CD4-positive, alpha-beta T cell treated with Interleukin-1 beta for 1 hour (primary cell): ENCODE data around the gene TBX5.

Experiments used
- DNase-seq, 2 donors: peaks; one replicate each; pipeline ENCODE4 v3.0.0-alpha.2; 2020 to 2022

The TBX5 gene

DNA sequence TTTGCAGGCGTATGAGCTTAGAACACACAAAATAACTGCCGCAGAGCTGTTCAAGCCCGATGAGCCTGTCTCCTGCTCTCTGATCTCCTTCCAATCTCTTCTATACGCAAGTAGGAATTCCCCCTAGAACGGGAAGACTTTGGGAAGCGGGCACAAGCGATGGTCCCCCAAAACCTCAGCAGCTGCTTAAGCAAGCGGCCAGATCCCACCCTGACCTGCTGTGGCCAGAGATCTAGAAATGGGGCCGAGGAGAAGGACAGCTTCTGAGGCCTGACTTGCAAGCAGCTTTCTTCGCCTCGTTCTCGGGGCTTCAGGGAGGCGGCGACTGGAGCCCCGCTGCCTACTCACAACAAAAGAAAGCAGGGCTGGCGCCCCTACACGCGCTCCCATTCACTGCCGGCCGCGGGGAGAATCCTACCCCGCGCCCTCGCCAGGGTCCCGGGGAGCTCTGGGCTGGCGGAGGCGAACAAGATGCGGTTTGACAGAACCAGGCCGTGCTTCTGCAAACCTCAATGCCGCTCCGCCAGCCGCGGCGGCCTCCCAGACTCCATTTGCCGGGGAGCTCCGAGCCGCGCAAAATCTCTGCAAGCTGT lies 922 bp downstream of the TBX5 start:
- DNase-seq, result no peak

DNA sequence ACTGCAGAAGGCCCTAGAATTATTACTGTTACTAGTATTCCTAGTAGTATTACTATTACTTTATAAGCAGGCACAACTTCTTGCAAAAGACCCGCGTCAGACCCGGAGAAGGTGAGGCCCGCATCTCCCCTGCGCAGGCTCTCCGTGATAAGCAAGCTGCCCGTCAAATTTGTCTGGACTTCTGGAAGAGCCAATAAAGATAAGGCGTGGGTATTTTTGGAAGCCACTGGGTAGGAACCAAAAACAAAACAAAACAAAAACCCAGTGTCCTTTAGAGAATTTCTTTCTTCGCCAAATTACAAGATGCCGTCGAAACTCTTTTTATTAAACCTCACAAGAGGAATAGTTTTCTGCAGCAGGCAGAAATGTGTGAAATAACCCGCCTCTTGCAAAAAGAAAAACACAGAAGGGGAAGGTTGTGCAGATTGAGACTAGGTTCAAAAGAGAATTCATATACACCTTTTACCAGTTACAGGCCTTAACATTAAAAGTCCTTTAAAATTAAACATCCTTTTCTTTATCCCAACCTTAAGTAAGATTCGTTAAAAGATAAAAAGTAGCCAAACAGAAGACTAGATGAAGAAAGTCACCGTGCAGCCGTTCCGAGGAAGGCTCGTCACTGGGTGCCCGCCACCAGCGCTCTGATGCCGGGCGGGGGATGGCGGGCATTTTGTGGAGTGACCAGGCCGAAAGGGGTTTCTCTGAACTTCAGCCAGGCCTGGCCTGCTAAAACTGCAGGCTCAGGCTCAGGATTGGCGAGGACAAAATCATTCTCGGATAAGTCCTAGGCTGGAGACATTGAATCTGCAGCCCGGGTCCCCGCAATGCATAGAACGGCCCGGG lies 1.6 kb downstream of the TBX5 start:
- no peak for DNase-seq

DNA sequence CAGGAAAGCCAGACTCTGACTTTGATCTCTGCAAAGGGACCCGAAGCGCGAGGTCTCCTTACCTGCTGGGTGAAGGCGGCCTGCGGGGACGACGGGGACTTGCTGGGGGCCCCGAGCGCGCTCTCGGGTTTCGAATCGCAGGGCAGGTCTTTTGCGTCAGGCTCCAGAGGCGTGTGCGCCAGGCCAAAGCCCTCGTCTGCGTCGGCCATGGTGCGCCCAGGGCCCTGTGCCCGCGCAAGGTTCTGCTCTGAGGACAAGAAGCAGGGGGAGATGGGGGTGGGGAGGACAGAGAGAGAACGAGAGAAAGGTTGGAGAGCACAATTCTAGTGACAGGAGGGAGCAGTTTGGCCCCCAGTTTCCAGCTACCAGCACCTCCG lies 2.3 kb downstream of the TBX5 start:
- DNase-seq, result no peak

DNA sequence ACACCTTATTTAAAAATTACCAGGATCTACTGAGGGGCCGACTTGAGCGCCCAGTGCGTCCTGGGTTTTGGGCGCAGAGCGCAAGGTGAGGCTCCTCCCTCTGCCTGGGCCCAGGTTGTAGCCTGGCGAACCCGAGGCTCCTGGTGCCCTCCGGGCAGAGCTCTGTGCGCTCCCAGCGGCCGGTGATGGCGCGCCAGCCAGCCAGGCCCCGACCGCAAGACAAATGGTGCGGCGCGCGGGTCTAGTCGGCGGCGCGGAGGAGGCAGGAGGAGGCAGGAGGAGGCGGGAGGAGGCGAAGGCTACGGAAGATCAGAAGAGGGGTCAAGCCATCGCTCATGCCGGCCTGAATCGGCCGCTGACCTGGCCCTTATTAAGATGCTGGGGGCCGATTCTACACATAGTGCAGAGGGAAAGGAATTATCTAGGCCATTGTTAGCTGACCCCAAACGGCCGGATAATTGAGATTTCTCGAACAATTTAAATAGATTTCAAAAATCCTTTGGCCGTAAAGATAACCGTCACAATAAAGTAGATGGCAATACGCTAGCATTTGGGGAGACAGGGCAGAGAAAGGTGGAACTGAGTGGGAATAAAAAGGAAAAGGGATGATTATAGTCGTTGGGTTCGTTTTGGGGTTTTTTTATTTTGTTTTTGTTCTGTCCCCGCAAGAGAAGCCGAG lies 2.8 kb downstream of the TBX5 start:
- DNase-seq, result no peak

DNA sequence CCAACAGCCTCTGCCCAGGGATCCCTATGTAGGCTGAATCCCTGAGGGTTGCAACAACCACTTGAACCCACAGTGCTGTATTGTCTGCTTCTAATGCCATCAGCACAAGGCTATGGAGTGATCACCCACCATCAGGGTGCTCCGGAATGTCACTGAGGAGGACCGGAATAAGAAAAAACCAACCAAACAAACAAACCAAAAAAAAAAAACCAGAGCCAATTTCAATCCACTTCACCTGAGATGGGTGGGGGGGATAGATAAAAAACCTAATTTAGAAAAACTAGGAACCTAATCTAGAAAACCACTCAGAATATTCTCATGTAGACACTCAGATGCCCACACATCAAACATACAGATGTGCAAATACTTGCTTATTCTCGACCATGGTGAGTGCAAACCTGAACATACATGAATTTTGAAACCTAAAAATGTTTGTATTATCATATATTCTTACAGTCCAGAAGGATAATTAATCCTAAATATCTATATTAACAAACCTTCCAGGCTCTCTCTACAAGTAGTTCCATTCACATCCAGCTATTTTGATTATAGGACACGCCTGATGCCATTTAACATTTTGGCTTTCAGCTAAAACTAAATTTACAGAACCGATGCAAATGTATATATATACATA lies 3.7 kb downstream of the TBX5 start:
- no peak for DNase-seq

DNA sequence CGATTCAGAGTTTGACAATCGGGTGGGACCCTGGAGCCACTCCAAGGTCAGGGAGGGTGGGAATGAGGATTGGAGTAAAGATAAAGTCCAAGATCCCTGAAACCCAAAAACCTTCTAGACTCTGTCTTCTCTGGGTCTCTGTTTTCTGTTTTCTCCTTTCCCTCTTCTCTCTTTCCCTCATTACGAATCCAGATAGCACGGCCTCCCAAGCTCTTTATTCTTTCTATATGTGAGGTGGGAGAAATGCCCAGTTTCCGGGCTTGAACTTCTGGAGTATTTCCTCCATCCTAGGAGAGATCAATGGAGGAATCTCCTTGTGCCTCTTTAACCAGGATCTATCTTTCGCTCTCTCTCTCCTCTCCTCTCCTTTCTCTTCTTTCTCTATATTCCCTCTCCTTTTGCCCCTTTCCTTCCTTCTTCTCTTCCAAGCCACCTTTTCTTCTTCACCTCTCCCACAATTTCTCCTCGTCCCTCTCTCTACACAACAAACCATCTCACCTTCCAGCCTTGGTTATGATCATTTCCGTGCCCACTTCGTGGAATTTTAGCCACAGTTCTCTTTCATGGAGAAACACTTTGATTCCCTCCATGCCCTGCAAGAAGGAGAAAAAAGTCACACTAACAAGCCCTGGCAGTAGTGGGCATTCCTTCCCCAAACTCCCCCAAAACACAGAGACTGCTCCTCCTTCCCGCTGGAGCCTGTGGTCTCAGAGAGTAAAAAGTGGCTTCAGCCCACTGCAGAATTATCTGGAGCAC lies 4.4 kb downstream of the TBX5 start:
- DNase-seq, result no peak

DNA sequence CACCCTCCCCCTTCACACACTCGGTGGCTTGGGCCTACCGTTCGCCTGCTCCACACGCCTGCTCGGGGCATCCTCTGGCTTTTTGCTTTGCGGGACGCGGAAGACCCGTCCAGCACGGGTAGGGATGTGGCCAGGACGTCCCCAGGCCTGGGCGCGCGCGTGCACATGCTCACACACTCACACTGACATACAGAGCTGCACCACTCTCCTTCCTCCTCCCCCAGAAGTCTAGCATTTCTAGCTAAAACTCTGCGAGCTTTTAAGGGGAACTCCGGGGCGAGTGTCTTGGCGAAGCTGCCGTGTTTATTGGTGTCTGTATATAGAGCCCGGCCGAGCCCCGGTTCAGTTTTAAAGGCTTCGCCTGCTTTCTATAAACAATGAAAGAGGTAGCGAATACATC lies 5.0 kb downstream of the TBX5 start:
- no peak for DNase-seq

DNA sequence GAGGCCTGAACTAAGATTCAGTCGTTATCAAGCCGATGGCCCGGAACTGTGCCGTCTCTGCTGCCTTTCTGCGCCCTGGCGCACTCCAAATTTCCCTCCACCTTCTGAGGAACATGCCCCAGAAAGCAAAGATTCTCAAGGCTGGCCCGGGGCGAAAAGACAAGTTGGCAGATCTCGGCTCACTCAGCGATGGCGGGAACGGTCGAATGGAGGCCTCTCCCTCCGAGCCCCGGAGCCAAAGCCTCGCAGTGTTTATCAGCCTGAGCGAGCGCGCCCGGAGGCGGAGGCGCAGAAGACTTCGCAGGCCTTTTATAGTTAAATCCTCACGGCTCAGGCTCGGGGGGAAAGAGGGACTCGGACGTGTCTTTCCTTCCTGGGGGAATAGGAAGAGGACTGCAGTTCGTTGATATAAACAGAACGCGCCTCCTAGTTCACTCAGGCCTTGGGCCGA lies 5.6 kb downstream of the TBX5 start:
- no peak for DNase-seq

DNA sequence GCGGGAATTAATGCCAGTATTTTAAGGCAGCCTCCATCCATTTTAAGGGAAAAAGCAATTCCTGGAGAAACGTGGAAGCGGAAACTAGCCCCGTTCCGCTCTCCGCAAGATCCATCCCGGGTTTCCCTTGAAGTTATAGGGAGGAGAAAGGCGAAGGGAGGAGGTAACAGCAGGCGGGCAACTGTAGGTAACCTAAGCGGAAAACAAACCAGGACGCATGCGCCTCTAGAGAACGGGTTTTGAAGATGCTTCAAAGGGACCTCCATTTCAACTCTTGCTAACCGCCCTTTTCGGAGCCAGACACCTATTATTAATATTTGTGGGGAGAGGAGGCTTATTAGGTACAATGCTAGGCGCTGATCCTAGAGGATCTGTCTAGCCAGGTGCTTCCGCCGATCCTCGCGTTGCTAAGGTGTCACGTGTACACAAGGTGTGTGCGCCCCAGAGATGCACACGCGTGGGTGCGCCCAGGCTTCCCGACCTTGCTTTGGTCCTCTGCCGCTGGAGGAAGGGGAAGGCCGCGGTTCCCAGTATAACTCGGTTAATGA lies 6.2 kb downstream of the TBX5 start:
- DNase-seq, result no peak

DNA sequence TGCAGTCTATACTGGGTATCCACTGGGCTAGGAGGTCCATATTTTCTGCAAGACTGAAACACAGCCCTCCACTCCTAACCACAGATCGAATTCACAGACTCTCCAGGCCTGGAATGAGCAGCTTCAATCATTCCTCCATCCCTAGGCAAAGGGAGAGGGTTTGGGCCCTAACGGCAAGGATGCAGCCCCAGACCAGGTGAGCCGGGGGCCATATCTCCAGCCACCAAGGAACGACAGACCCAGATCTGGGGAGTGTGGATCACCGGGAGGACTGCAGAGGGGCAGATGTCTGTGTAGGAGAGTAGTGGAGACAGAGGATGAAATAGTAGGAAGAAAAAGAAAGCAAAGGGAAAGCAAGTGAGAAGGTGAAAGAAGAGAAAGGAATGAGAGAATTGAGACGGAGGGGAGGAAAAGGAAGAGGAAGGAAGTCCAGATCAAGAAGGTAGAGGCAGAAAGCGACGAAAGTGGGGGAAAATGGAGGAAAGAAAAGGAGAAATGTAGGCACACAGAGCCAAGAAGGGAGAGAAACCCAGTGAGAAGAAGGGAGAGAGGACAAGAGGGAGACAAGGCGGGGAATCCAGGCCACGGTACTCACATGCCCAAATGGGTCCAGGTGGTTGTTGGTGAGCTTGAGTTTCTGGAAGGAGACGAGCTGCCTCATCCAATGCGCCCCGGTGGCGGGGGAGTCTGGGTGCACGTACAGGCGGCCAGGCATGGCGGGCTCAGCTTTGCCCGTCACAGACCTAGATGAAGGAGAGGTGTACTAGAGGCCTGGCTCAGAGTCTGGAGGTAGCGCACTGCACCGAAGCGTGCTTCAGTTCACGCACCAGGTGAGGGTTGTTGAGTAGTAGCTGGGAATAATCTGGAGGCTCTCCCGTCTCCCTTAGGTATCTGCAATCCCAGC lies 7.7 kb downstream of the TBX5 start:
- no peak for DNase-seq

DNA sequence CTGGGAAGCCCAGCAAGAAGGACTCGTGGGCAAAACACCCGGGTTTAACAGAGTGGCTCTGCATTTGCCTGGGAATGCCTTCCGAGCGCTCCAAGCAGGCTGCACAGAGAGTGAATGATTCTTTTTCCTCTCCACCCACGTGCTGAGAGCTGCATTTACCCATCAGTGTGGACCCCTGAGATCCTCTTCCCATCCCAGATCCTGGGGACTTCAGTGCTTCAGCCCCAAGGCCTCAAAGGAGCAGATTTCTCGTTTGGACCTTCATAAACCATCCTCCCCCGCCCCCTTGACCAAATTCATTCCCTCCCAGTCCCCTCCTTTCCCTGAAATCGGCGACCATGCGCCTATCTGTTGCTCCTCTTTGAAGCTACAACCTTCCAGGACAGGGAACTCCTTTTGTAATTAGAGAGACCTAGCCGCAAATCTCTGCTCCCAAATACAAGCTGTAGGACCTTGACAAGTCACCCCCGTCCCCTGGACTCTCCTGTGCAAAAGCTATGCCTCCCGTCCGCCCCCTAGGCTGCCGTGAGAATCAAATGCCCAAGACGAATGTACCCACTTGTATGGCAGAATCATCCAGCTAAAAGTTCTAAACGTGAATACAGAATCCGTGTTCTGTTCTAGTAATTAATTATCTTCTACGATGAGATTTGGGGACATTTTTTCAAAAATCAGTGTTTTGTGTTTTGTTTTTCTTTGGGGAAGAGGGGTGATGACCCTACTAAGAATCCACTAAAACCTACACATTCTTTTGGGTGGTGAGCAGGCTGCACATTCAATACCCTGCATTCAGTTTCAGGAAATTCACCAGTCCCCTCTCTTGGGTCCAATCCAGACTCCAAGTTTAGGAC lies 8.8 kb downstream of the TBX5 start:
- DNase-seq, result no peak

DNA sequence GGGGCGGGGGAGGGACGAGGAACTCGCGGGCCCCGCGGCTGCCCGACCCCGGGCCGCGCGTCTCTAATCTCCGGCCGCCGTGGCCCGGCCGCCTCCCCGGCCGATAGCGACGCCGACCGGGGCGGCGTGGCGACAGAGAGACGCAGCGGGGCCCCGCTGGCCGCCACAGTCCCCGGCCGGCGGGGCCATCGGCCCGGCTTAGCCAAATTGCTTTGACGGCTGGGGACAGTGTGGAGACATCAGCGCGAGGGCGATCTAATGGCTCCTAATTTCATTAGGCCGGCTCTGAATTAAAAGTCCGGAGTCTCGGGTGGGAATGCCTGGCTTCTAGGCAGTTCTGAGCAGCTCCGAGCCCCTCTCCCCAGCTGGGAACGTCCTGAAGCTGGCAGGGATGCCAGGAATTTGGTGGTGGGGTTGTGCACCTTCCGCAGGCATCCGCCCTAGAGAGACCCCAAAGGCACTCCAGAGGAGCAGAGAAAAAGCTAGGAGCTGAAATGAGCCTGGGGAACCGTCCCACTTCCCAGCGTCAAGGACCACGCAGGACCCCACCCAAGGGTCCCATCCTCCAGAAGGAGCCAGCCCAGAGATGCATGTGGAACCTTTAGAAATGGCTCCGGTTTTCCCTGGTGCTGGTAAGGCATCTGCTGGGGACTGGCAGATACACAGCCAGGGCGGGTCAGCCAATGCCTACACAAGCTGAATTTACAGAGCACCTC lies 9.6 kb downstream of the TBX5 start:
- no peak for DNase-seq

DNA sequence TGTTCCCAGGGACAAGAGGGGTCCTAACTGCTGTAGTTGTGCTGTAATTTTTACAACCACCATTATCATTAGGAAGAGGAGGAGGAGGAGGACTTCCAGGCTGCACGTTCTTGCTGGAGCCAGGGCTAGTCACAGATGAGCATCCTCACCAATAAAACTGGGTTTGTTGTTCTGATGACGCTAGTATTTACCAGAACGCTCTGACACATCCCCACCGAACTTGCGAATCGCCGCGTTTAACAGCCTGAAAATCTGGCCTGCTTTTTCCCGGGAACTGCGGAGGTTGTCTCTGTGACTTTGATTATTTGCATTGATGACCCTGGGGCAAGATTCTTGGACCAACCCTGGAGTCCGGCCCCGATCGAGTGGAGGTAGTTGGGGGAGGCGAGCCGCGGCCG lies 10.2 kb downstream of the TBX5 start:
- no peak for DNase-seq

DNA sequence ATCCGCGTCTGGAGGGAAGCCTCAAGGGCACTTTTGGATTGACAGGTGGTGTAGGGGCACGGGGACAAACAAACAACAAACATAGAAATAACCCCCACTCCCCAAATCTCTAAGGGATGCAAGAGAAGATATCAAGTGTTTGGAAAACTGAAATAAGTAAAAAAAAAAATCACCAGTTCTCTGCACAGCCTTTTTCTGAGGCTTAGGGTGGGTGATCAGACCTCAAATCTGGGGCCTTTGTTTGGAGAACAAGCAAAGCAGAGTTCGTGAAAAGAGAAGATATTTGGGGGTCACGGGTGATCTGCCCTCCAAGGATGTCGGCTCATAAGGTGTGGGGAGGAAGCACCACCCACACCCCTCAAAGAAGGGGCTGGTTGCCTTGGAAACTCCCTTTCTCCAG lies 10.7 kb downstream of the TBX5 start:
- DNase-seq, result no peak

DNA sequence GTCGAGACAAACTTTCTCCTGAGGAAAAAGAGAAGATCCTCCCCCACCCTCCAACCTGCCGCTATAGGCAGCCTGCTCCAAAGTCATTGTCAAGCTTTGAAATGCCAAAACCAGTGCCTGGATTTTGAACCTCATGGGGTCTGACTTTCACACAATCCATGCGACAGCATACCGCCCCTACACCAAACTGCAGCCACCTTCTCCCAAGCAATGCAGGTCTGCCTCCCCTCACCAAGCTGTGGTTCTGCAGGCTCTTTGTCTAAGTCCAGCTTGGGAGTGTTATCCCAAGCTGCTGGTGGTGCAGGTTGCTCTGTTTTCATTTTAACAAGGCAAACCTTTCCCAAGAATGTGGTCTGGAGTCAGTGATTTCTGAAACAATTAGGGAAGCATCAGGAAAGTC lies 12.4 kb downstream of the TBX5 start:
- DNase-seq, result no peak

DNA sequence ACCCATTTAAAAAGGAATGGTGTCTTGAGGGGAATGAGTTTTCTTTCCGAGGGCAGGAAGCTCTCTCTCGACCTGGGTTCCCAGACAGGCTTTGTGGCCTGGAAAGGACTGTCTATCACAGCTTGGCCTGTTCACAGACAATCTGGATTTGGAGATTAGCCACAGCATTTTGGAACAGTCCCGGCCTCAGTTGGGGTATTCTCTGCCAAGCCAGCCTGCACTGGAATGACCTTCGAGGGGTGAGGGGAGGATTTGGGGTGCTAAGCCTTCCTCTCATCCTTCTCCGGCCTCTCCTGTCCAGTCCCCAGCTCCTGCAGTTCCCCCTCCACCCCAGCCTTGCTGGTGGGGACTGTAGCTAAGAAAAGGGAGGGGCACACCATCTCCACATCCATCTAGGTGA lies 13.0 kb downstream of the TBX5 start:
- DNase-seq, result no peak

DNA sequence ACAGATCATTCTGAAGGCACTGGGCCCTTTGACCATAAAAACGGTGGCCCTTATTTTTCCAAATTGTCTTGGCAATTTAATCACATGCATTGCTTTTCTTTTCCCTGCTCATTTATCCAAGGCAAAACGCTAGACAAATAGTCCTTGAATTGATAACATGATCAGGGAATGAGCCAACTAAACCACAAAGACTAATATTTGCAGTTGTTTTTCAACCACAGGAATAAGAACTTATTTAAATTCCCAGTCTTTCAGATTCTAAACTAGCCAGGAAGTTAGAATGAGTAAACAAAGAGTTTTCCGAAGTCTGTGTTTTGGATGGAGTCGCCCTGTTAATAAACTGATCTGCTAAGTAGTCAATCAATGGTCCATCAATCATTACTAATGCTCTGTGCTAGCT lies 14.9 kb downstream of the TBX5 start:
- no peak for DNase-seq

DNA sequence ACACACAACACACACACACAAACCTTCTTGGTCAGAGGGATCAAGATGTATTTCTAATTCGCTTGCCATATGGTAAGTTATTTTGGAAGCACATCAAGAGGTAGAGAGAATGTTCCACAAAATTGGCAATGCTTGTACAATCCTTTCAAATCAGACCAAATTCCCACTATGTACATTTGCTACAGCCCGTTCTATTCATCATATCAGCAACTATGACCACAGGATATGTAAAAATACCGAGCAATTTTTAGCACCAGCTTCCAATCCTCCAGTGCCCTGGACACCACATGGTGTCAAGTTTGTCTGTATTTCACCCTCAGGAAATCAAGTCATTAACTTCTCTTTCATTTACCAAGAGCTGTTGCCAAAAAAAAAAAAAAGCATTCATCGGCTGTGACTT lies 21.2 kb downstream of the TBX5 start:
- DNase-seq, result no peak

DNA sequence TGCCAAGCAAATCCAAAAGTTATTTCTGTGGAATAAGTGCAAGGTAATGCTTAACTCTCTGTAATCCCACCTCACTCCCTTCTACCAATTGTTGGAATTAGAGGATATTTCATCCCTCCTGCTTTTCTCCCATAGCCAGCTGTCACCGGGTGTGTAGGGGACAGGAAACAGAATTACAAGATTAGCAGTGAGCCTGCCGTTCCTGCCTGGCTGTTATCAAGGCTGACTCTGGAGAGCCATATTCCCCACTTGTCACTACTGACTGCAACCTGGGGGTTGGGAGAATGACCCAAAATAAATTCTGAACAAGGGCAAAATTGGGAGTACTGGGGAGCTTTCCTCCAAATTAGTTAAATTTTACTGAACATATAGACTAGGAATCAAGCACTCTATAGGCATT lies 24.8 kb downstream of the TBX5 start:
- no peak for DNase-seq

DNA sequence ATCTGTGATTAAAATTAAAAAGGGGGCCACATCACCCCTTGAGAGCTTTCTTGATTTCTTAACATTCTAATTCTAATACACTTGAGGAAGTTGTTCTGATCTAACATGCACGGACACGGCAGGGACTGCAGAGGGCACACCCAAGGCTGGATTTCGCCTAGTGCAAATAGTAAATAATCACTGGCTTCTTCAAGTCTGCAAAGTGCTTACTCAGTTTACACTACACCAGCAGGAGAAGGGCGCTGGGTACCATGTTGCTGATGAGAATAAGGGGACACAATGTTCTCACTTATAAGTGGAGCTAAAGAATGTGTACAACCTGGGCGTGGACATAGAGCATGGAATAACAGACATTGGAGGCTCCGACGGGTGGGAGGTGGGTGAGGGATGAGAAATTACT lies 34.2 kb downstream of the TBX5 start:
- DNase-seq, result no peak
